Cardiac muscle cell (in vitro differentiated cells and primary cell): ENCODE measurements around the gene GUCY1A2. TPM values are rescaled to one million over a fixed set of nuclear protein-coding genes. Genes with fewer than 3 reads are reported as not detected.
A peak's percentile ranks its signal among the peaks of the same experiment; 100 is the strongest.

Source experiments
- DNase-seq, 2 donors: peaks; one replicate each; pipeline versions ENCODE4 v3.0.0 to v3.0.0-alpha.2; 2010 to 2017; ENCODE audit warnings: low read depth in 1 of 2, low spot score in 1 of 2
- H3K27ac ChIP-seq: fragments of 200-600 bp; sonication (generic); 2 replicates; pipeline ENCODE4 v1.5.1; 2016
- H3K27me3 ChIP-seq: fragments of 200-600 bp; sonication (generic); 2 replicates; pipeline ENCODE4 v1.6.0; 2016; ENCODE audit warnings: control low read depth
- H3K36me3 ChIP-seq: fragments of 200-600 bp; sonication (generic); 2 replicates; pipeline ENCODE4 v1.5.1; 2016; ENCODE audit warnings: control low read depth
- H3K4me1 ChIP-seq: fragments of 200-600 bp; sonication (generic); 2 replicates; pipeline ENCODE4 v1.8.1; 2017; ENCODE audit warnings: low read depth, mild to moderate bottlenecking, mixed run types
- H3K4me3 ChIP-seq: fragments of 200-600 bp; sonication (generic); 2 replicates; pipeline ENCODE4 v1.5.1; 2016; ENCODE audit warnings: mild to moderate bottlenecking
- H3K9me3 ChIP-seq: fragments of 200-600 bp; sonication (generic); 2 replicates; pipeline ENCODE4 v1.5.1; 2017; ENCODE audit warnings: low read depth, mild to moderate bottlenecking, control low read depth
- polyA plus RNA-seq: library from polyadenylated mRNA; unstranded; fragments of >200 nt; fragmentation: Nextera tagmentation; extraction: Ambion mirVana; gene quantifications from 2 replicates; pipeline ENCODE4 v1.2.1, GENCODE V29; 2016
- total RNA-seq: library from RNA; depleted of rRNA; stranded (reverse); fragments of >200 nt; gene quantifications from 2 replicates; pipeline ENCODE4 v1.2.3, GENCODE V29; 2016
- TF ChIP-seq, protein P1 (sequence below): IDR thresholded peaks from 2 replicates; pipeline ENCODE4 v1.5.1; 2012; ENCODE audit warnings: low read depth, mild to moderate bottlenecking, low read length

GUCY1A2 gene
- total and polyA plus RNA-seq, 2 experiments from 2014 or later = 0.56 to 1.1 TPM

GRCh38 chr11:106714199-106714598, 304.1 kb downstream of the GUCY1A2 start:
- no peaks in the 10 kb centered on the region for H3K27me3 ChIP-seq
- no peaks in the 10 kb centered on the region for H3K36me3 ChIP-seq
- H3K4me3 ChIP-seq = no peak overlapping the region
- no peak overlapping the region for H3K27ac ChIP-seq
- no peaks in the 10 kb centered on the region for H3K4me1 ChIP-seq
- peak in 1 of 2 donors; percentile 30 for DNase-seq
- TF ChIP-seq, protein P1, sequence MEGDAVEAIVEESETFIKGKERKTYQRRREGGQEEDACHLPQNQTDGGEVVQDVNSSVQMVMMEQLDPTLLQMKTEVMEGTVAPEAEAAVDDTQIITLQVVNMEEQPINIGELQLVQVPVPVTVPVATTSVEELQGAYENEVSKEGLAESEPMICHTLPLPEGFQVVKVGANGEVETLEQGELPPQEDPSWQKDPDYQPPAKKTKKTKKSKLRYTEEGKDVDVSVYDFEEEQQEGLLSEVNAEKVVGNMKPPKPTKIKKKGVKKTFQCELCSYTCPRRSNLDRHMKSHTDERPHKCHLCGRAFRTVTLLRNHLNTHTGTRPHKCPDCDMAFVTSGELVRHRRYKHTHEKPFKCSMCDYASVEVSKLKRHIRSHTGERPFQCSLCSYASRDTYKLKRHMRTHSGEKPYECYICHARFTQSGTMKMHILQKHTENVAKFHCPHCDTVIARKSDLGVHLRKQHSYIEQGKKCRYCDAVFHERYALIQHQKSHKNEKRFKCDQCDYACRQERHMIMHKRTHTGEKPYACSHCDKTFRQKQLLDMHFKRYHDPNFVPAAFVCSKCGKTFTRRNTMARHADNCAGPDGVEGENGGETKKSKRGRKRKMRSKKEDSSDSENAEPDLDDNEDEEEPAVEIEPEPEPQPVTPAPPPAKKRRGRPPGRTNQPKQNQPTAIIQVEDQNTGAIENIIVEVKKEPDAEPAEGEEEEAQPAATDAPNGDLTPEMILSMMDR = no peak
- no peaks in the 10 kb centered on the region for H3K9me3 ChIP-seq

DNA sequence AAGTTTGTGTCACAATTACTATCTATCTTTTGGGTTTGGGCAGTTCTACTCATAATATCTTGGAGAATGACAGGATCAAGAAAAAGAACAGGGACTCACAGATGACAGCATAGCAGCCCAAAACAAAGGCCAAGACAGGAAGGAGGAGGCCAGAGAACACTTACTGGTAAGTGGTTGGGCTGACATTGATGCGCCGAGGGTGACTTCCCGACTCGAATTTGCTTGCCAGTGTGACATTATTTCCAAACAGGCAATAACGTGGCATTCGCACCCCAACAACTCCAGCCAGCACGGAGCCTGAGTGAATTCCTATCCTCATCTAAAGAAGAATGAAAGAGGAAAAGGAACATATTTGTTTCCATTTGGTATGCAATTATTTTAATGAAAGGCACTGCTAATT, 309.9 kb downstream of the GUCY1A2 start:
- TF ChIP-seq, protein P1 = no peak
- Histone ChIP-seq H3K27me3 (no peaks in the 10 kb centered on the region), H3K4me3 (no peak overlapping the region), H3K27ac (no peak overlapping the region), H3K36me3 (no peaks in the 10 kb centered on the region), H3K9me3 (no peaks in the 10 kb centered on the region), H3K4me1 (no peaks in the 10 kb centered on the region)
- DNase-seq = no peak

DNA sequence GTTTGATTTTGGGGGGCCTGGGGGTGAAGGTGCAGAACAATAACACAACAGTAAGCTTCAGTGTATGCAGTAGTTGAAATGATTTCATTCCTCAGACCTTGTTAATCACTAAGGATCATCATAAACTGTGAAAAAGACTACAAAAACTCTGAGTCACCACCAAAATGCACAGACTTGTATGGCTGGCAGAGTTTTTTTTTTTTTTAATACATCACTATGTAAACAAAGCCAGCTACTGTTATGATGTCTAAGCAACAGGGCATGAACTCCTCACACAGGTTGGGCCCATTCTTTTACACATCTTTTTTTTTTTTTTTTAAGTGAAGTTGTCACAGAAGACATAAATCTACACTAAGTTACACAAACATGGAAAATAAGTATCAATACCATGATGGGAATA, 311.9 kb downstream of the GUCY1A2 start:
- DNase-seq = peak in 1 of 2 donors; percentile 58
- no peaks in the 10 kb centered on the region for H3K4me1 ChIP-seq
- H3K36me3 ChIP-seq = no peaks in the 10 kb centered on the region
- H3K27ac ChIP-seq = no peak overlapping the region
- TF ChIP-seq, protein P1 = no peak
- no peaks in the 10 kb centered on the region for H3K9me3 ChIP-seq
- no peak overlapping the region for H3K4me3 ChIP-seq
- no peaks in the 10 kb centered on the region for H3K27me3 ChIP-seq

DNA sequence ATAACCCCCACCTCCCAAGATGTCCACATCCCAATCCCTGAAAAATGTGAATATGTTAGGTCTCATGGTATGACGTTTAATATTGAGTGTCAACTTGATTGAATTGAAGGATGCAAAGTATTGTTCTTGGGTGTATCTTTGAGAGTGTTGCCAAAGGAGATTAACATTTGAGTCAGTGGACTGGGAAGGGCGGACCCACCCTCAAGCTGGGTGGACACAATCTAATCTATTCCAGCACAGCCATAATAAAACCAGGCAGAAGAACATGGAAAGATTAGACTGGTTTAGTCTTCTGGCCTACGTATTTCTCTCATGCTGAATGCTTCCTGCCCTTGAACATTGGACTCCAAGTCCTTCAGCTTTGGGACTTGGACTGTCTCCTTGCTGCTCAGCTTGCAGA, 315.5 kb downstream of the GUCY1A2 start:
- Histone ChIP-seq H3K36me3 (no peaks in the 10 kb centered on the region), H3K9me3 (no peaks in the 10 kb centered on the region), H3K4me3 (no peak overlapping the region), H3K4me1 (no peaks in the 10 kb centered on the region), H3K27ac (no peak overlapping the region), H3K27me3 (no peaks in the 10 kb centered on the region)
- TF ChIP-seq, protein P1 = no peak
- no peak for DNase-seq

- Histone ChIP-seq H3K27me3 (no peaks in the 10 kb centered on the region), H3K27ac (no peak overlapping the region), H3K4me1 (no peaks in the 10 kb centered on the region), H3K4me3 (no peak overlapping the region), H3K9me3 (no peaks in the 10 kb centered on the region), H3K36me3 (no peaks in the 10 kb centered on the region)
- DNase-seq = peak in 1 of 2 donors; percentile 78
- TF ChIP-seq, protein P1 = no peak
These were observed 321.2 kb downstream of the GUCY1A2 start for GRCh38 chr11:106697058-106697457.

- TF ChIP-seq, protein P1 = no peak
- Histone ChIP-seq H3K27ac (no peak overlapping the region), H3K4me3 (no peak overlapping the region), H3K27me3 (no peaks in the 10 kb centered on the region), H3K36me3 (no peaks in the 10 kb centered on the region), H3K9me3 (no peaks in the 10 kb centered on the region), H3K4me1 (no peaks in the 10 kb centered on the region)
- peak in 1 of 2 donors; percentile 62 for DNase-seq
These were observed 322.8 kb downstream of the GUCY1A2 start for GRCh38 chr11:106695506-106695905.
